ENCODE measurements around the gene PDGFD.

PDGFD gene

GRCh38 chr11:104092744-104093143, 71.2 kb downstream of the PDGFD start:
- DNase-seq = no peak

GRCh38 chr11:104091281-104092096, 72.5 kb downstream of the PDGFD start:
- no peak for DNase-seq

- DNase-seq = no peak
These were observed 73.2 kb downstream of the PDGFD start for GRCh38 chr11:104090767-104091166.

- no peak for DNase-seq
These were observed 74.5 kb downstream of the PDGFD start for GRCh38 chr11:104089481-104089880.

DNA sequence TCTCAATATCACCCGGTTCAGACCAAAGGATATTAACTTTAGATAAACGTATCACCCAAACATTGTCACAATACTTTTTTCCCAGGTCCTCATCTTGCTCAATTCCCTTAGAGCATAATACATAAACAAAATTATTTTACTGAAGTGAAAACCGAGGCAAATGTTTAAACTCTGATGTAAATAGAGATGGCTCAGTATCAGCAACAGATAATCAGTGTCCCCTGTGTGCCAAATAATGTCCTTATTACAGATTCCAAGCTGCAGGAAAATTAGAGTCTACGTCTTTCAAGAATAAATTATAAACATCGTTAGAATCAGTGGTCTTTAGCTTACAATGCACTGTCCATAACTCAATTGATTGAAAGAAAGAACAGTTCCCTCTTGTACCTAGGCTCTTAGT, 77.3 kb downstream of the PDGFD start:
- DNase-seq = no peak

GRCh38 chr11:104078995-104079394, 85.0 kb downstream of the PDGFD start:
- no peak for DNase-seq

DNA sequence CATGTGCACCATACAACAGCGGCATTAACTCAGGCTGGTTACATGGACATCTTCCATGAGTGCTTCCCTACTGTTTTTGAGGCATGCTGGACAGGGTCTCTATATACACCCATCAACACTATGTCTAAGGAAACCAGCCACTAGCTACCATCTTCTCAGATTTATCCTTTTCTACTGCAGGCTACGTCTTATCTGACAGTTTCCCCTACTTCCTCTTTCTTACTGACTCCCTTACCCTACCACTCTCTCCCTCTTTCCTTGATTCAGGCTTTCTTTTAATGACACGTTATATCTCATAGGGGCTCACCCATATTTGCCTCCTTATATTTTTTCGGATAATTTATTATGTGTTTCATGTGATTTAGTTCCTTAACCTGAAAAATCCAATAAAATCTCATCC, 85.7 kb downstream of the PDGFD start:
- no peak for DNase-seq

- DNase-seq = no peak
These were observed 87.5 kb downstream of the PDGFD start for GRCh38 chr11:104076455-104076854.

DNA sequence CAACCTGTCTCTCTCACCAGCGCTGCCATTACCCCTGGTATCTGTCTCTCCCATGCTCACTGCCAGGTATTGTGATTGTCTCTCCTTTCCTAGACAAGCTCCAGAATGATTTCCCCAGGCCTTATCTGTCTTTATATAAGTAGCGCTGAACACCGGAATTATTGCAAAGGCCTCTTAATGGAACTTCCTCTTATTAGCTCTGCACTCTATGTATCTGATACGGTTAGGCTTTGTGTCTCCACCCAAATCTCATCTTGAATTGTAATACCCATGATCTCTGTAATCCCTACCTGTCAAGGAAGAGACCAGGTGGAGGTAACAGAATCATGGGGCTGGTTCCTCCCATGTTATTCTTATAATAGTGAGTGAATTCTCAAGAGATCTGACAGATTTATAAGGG, 88.2 kb downstream of the PDGFD start:
- DNase-seq = no peak

- DNase-seq = no peak
These were observed 88.9 kb downstream of the PDGFD start for GRCh38 chr11:104075091-104075490.

GRCh38 chr11:104073950-104074705, 89.8 kb downstream of the PDGFD start:
- DNase-seq = peak in 1 of 2 donors; percentile 25

DNA sequence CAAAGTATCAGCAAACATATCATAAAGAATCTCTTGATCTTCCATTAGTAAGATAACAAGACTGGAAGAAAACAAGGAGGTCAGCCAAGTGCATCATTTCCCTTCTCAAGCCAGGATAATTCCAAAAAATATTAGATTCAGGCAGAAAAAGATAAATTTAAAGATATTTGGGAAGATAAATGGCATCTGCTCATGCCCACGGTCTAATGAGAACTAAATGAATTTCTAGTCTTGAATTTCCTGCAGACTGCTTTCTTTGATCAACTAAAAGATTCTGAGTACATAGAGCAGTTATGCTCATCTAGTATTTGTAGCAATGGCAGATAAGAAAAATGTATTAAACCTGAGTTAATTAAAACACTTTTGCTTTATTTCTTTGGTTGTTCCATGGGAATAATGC, 96.4 kb downstream of the PDGFD start:
- DNase-seq = no peak

DNA sequence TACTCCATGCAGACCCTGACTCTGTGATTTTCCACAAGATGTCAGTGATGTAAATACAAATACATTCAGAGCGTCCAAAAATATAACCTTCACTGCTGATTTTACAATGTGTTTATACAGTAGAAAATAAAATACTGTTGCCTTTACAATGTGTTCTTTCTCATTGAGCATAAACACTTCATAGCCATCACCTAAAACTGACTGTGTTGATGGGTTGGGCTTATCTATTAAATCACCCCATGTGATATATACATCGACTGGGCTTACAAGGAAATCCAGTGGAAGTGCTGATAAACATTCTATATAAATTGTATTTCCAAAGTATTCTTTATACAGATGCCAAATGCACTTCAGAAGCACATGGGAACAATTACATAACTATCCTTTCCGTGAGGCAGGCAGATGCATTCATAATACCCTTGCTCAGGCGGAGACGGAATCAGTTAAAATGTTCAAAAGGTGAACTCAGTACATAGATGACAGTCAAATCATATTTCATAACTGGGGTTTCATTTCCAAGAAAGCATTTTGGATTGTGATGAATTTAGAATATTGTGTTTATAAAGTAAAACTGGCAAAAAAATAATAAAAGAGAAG, 99.8 kb downstream of the PDGFD start:
- no peak for DNase-seq

GRCh38 chr11:104061853-104062521, 102.0 kb downstream of the PDGFD start:
- DNase-seq = no peak

DNA sequence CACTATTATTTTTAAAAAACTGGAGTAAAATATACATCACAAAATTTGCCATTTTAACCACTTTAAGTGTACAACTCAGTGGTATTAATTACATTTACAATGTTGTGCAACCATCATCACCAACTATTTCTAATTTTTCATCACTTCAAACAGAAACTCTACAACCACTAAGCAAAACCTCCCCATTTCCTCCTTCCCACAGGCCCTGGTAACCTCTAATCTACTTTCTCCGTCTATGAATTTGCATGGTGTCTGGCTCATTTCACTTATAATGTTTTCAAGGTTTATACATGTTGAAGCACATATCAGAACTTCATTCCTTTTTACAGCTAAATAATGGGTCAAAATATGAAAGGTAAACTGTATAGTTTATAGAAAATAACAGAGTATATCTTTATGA, 103.1 kb downstream of the PDGFD start:
- no peak for DNase-seq

DNA sequence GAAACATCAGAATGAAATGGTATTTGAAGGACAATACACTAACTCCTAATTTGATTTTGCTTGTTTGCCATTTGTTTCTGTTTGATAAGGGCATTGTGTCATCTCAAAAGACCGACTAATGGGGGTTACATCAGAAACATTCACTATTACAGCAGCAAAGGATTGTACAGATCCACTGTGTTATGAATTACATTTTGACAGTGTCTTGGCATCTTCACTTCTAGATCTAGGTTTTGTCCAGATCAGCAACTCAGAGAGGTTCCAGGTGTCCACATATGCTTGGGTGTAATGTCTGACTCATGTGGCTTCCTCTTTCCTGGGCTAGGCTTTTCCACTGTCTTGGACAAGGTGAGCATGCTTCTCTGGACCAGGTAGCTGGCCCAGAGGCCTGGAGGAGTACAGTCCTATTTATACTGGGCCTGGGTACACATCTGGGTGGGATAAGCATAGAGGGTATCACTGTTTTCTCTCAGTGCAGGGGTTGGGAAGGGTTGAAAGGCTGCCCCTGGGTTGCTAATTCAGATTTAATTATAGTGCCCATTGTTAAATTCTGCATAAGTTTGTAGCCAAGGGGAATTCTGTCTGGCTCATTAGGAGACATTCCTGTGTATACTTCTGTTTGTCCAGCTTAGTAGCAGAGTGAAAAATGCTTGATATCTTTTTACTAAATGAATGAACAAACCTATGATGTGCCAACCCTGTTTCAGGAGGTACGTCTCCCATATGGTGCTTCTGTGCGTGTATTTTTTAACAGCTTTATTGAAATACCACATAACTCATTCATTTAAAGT, 103.7 kb downstream of the PDGFD start:
- no peak for DNase-seq

DNA sequence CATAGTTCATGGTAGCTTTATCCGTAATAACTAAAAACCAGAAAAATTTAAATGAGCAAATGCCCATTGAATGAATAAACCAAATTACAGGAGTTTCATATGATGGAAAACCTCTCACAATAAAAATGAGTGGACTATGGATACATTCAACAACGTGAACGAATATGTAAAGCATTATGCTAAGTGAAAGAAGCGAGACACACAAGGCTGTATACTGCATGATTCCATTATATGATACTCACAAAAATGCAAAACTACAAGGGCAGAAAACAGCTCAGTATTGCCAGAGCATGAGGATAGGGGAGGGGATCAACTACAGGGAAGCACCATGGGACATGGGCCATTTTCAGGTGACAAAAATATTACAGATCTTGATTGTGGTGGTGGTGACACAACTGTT, 105.3 kb downstream of the PDGFD start:
- DNase-seq = no peak

- no peak for DNase-seq
These were observed 106.0 kb downstream of the PDGFD start for GRCh38 chr11:104057908-104058307.

GRCh38 chr11:104055596-104055995, 108.4 kb downstream of the PDGFD start:
- no peak for DNase-seq

GRCh38 chr11:104054911-104055529, 108.9 kb downstream of the PDGFD start:
- no peak for DNase-seq

GRCh38 chr11:104053743-104054478, 110.0 kb downstream of the PDGFD start:
- DNase-seq = no peak

All from CD4-positive, alpha-beta T cell treated with Interferon alpha-2 for 1 hour (primary cell).